AG09309 (cell line): ENCODE data around the gene QPCTL.
"Not testable (repeated sequence)": the region's sequence is repeated elsewhere in the genome, so short reads cannot be mapped to it uniquely, and the experiment has no call there.

Experiments
- DNase-seq: peaks from one replicate; pipeline ENCODE4 v3.0.0-alpha.2; 2010; ENCODE audit warnings: low read depth
- H3K4me3 ChIP-seq: 2 replicates; pipeline ENCODE4 v1.5.1; 2011; ENCODE audit warnings: mild to moderate bottlenecking, low read depth, low read length, moderate library complexity; ENCODE audit not compliant: control insufficient read depth
- TF ChIP-seq, protein P1 (sequence below): IDR thresholded peaks from 2 replicates; pipeline ENCODE4 v1.5.1; 2011; ENCODE audit warnings: mild to moderate bottlenecking, low read depth, low read length, inconsistent platforms; ENCODE audit not compliant: insufficient read depth, control insufficient read depth; ENCODE audit errors: missing control alignments

Gene QPCTL

GRCh38 chr19:45739498-45740439 is 47.3 kb downstream of the QPCTL start:
- DNase-seq: no peak
- H3K4me3 ChIP-seq: no peak overlapping the region
- TF ChIP-seq, protein P1, sequence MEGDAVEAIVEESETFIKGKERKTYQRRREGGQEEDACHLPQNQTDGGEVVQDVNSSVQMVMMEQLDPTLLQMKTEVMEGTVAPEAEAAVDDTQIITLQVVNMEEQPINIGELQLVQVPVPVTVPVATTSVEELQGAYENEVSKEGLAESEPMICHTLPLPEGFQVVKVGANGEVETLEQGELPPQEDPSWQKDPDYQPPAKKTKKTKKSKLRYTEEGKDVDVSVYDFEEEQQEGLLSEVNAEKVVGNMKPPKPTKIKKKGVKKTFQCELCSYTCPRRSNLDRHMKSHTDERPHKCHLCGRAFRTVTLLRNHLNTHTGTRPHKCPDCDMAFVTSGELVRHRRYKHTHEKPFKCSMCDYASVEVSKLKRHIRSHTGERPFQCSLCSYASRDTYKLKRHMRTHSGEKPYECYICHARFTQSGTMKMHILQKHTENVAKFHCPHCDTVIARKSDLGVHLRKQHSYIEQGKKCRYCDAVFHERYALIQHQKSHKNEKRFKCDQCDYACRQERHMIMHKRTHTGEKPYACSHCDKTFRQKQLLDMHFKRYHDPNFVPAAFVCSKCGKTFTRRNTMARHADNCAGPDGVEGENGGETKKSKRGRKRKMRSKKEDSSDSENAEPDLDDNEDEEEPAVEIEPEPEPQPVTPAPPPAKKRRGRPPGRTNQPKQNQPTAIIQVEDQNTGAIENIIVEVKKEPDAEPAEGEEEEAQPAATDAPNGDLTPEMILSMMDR: no peak

- H3K4me3 ChIP-seq: no peak overlapping the region
- DNase-seq: no peak
- TF ChIP-seq, protein P1: no peak
Observed at GRCh38 chr19:45742969-45743368, 50.5 kb downstream of the QPCTL start.

DNA sequence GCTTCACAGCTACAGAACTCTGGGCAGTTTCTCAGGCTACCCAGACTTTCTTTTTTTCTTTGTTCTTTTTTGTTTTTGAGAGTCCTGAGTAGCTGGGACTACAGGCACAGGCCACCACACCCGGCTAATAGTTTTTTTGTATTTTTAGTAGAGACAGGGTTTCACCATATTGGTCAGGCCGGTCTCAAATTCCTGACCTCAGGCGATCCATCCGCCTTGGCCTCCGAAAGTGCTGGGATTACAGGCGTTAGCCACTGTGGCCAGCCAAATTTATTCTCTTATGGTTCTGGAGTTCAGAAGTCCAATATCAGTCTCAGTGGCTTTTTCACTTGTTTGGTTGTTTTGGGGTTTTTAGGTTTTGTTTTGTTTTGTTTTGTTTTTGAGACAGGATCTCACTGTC is 53.1 kb downstream of the QPCTL start:
- DNase-seq: no peak
- TF ChIP-seq, protein P1: no peak
- no peak overlapping the region for H3K4me3 ChIP-seq

- TF ChIP-seq, protein P1: no peak
- DNase-seq: no peak
- H3K4me3 ChIP-seq: no peak overlapping the region
Observed at GRCh38 chr19:45746866-45747265, 54.4 kb downstream of the QPCTL start.

- H3K4me3 ChIP-seq: no peak overlapping the region
- no peak for DNase-seq
- TF ChIP-seq, protein P1: no peak
Observed at GRCh38 chr19:45747513-45747912, 55.0 kb downstream of the QPCTL start.

DNA sequence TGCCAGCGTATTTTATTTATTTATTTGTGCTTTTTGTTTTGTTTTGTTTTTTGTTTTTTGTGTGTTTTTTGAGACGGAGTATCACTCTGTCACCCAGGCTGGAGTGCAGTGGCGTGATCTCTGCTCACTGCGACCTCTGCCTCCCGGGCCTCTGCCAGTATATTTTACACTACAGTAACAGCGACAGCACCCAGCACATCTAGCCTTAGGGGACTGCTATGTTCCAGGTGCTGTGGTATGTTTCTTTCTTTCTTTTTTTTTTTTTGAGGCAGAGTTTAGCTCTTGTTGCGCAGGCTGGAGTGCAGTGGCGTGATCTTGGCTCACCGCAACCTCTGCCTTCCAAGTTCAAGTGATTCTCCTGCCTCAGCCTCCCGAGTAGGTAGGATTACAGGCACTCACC is 59.0 kb downstream of the QPCTL start:
- not testable (repeated sequence) for H3K4me3 ChIP-seq, DNase-seq

DNA sequence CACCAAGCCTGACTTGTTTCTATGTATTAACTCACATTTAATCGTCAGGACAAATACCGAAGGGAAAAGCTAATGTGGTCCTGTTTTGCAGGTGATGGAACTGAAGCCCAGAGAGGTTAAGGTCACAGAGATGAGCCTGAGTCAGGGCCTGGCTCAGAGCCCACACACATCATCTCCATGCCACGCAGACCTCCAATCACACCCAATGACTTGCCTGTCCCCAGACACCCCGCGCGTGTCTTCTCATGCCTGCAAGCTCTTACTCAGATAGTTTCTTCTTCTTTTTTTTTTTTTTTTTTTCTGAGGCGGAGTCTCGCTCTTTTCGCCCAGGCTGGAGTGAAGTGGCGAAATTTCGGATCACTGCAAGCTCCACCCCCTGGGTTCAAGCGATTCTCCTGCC is 60.2 kb downstream of the QPCTL start:
- no peak overlapping the region for H3K4me3 ChIP-seq
- TF ChIP-seq, protein P1: no peak
- DNase-seq: no peak
